NB4 (cell line): Measurements from ENCODE around the gene TMEM207.

Source experiments
- DNase-seq: peaks from one replicate; pipeline ENCODE4 v3.0.0; 2010; ENCODE audit warnings: low read depth
- H3K4me3 ChIP-seq: one replicate; pipeline ENCODE4 v1.5.1; 2011; ENCODE audit warnings: mild to moderate bottlenecking, low read depth, low read length, moderate library complexity
- MYC ChIP-seq: IDR thresholded peaks from 2 replicates; pipeline ENCODE4 v1.6.1; 2011; ENCODE audit warnings: low read depth, low read length
- POLR2A ChIP-seq: IDR thresholded peaks from 2 replicates; pipeline ENCODE4 v1.6.1; 2011; ENCODE audit warnings: mild to moderate bottlenecking; ENCODE audit not compliant: insufficient read length; ENCODE audit errors: extremely low read depth
- TF ChIP-seq, protein P1 (sequence below): IDR thresholded peaks from one replicate; pipeline ENCODE4 v1.5.1; 2012; ENCODE audit warnings: low read depth, low read length
- TF ChIP-seq, protein P2 (sequence below): IDR thresholded peaks from 2 replicates; pipeline ENCODE4 v1.6.1; 2011; ENCODE audit warnings: low read depth, low read length

TMEM207 gene

DNA sequence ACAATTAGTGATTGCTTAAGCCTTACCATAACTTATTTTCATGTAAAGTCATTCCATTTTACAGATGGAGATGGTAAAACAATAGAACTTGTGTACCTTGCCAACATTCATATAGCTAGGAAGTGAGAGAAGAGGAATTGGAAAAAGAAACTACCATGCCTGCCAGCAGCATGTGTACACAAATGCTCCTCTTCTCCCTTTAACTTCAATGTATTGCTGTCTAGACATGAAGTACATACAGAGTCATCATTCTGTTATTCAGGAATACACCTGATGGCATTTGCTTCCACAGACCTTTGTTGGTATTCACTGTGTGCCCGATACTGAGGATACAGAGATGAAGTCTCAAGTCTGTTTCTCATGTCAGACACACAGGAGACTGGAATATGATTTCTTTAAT lies 7.1 kb upstream of the TMEM207 start:
- H3K4me3 ChIP-seq: no peak overlapping the region
- DNase-seq: no peak
- TF ChIP-seq MYC: no peak
- TF ChIP-seq, protein P1, sequence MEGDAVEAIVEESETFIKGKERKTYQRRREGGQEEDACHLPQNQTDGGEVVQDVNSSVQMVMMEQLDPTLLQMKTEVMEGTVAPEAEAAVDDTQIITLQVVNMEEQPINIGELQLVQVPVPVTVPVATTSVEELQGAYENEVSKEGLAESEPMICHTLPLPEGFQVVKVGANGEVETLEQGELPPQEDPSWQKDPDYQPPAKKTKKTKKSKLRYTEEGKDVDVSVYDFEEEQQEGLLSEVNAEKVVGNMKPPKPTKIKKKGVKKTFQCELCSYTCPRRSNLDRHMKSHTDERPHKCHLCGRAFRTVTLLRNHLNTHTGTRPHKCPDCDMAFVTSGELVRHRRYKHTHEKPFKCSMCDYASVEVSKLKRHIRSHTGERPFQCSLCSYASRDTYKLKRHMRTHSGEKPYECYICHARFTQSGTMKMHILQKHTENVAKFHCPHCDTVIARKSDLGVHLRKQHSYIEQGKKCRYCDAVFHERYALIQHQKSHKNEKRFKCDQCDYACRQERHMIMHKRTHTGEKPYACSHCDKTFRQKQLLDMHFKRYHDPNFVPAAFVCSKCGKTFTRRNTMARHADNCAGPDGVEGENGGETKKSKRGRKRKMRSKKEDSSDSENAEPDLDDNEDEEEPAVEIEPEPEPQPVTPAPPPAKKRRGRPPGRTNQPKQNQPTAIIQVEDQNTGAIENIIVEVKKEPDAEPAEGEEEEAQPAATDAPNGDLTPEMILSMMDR: no peak
- TF ChIP-seq, protein P2, sequence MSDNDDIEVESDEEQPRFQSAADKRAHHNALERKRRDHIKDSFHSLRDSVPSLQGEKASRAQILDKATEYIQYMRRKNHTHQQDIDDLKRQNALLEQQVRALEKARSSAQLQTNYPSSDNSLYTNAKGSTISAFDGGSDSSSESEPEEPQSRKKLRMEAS: no peak
- TF ChIP-seq POLR2A: no peak

DNA sequence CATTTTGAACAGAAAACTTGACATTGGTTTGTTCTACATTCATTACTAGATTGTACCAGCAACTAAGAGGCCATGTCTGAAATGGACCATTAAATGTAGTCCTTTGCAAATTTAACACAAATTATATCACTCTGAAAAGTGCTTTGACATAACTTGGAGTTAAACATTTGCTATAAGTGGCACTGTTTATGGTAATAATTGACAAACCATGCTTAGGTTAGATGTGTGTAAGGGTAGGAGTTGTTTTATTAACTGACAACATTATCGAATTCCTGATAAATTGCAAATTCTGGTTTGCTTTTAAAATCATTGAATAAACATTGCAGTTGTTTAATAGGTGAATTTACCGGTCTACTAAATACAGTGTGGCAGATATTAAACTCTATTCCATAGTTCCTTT lies 6.1 kb upstream of the TMEM207 start:
- no peak for TF ChIP-seq MYC
- TF ChIP-seq, protein P2: no peak
- TF ChIP-seq POLR2A: no peak
- TF ChIP-seq, protein P1: no peak
- no peak for DNase-seq
- H3K4me3 ChIP-seq: no peak overlapping the region

DNA sequence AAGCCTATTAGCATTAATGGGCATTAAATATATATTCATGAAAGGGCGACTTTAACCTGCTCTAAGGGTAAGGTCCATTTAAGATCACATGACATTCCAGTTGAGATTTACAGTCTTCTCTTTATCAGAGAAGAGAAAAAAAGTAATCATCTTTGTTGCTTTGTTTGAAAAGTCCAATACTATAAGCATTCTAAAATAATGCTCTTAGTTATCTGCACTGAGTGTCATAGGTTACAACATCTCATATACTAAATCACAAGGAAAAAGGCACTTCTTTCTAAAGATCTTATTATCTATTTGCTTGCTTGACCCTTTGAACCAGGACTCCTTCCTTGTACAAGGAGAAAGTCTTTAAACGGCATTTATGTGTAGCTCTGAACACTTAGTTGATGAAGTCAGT lies 1.4 kb downstream of the TMEM207 start:
- H3K4me3 ChIP-seq: no peak overlapping the region
- TF ChIP-seq POLR2A (no peak), MYC (no peak)
- TF ChIP-seq, protein P1: no peak
- TF ChIP-seq, protein P2: no peak
- DNase-seq: no peak

DNA sequence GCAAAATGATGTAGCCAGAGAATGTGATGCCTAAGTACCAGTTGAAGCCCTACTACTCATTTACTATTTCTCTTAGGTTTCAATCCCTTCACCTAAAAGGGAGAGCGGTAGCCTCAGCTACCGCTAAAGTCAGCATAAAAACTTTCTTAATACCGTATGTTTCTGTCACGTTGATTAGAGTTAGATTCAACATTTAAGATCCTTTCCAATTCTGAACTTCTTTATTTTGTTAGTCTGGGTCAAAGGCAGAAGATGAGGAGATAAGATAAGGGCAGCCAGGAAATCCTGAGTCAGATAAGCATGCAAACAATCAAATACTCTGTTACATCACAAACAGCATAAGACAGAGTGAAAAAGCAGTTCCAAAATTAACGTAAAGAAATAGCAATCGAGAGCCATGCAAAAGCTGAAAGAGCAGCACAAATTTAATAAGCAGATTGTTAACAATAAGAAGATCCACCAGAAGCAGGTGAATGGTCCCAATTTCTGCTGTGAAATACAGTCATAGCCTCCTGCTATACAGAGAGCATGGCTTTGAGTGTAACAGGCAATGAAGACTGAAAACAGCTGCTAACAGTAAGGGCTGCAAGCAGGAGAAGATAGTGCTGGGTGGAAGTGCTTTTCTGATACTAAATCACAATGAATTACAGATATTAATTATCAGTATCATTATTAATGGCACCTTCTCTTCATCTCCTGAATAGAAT lies 3.0 kb downstream of the TMEM207 start:
- no peak for TF ChIP-seq POLR2A
- 0 out of 2 replicates have a peak, but pooled peaks have one; percentile 20 for TF ChIP-seq MYC
- H3K4me3 ChIP-seq: no peak overlapping the region
- peak; percentile 64 for DNase-seq

DNA sequence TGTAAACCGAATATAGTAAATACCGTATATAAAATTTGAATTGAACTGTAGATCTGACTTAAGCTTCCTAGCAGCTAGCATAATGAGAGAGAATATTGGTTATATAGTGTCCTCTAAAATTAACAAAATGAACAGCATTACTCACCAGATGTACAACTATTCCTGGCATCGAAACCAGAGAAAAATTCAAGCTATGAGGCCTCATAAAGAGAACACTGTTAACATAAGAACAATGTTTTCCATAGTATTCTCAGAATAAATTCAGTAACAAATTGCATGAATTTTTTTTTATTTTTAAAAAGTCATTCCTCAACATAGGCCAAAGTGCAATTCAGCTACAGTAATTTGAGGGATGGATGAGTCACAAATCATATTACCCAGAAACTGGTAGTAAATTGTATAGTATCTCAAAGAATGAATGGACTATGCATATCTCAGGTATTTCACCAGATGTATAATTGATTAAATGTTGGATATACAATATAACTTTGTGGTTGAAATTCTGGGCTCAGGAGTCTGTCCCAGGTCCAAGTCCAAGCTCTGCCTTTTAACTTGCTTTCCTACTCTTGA lies 5.0 kb downstream of the TMEM207 start:
- TF ChIP-seq, protein P1: no peak
- TF ChIP-seq, protein P2: no peak
- no peak for TF ChIP-seq POLR2A
- TF ChIP-seq MYC: no peak
- no peak overlapping the region for H3K4me3 ChIP-seq

DNA sequence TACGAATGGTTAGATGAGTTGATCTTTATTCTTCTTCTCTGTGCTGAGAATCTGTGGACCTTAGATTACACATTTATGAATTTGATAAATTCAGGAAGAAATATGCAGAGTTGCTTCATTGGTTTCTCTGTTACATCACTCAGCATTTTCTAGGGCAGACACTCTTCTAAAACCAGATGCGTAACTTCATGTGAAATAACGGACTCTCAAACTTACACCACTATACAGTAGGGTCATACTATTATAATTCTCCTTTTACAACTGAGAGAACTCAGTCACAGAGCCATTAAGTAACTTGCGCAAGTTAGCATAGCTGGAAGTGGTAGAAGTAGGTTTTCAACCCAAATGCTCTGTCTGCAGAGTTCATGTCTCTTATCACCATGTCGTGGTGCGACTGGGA lies 5.7 kb downstream of the TMEM207 start:
- peak overlapping the region; percentile 4 for H3K4me3 ChIP-seq
- TF ChIP-seq, protein P1: no peak
- TF ChIP-seq POLR2A (no peak), MYC (no peak)
- TF ChIP-seq, protein P2: 0 out of 2 replicates have a peak, but pooled peaks have one; percentile 8
- peak; percentile 85 for DNase-seq

More for the DNA sequence above, 5.0 kb downstream of the TMEM207 start:
- DNase-seq: peak; percentile 5
